Stimulated activated CD4-positive, alpha-beta T cell treated with anti-CD3 and anti-CD28 coated beads, Interleukin-12 subunit alpha, Interleukin-12 subunit beta, amount 100 ng/mL, for 24 hours (primary cell): ENCODE measurements around the gene RLN3.

Experiments used
- DNase-seq, 2 experiments: peaks; one replicate each; pipeline ENCODE4 v3.0.0-alpha.2; 2020; ENCODE audit warnings: low read depth in 2 of 2

Gene RLN3

DNA sequence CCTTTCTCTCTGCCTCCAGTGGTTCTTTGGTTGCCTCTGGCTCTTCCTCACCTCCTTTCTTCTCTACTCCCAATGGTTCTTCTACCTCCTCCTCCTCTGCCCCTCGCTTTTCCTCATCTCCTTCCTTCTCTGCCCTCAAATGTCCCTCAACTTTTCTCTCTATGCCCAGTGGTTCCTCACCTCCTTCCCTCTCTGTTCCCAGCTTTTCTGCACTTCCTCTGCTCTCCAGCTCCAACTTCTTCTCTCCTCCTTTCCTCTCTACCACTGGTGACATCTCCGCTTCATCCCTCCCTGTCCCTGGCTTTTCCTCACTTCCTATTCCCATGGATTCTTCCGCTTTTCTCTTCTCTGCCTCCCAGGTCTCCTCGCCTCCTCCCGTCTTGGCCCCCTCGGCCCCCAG is 26.2 kb downstream of the RLN3 start:
- no peak for DNase-seq

DNA sequence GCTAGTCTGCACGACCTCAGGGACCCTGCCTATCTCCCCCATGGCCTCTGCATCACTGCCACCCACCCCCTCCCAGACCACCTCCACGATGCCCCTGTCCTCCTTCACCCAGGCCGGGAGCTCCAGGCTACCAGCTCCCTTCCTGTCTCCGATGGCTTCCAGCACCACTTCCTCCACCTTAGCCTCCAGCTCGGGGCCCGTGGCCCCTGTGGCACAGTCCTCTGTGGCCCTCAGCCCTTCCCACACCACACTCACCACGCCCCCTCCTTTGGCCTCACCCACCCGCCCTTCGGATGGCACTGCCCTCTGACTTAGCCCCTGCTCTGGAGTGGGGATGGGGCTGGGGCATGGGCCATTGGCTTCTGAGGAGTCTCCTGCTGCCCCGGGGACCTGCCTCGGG is 26.8 kb downstream of the RLN3 start:
- no peak for DNase-seq

DNA sequence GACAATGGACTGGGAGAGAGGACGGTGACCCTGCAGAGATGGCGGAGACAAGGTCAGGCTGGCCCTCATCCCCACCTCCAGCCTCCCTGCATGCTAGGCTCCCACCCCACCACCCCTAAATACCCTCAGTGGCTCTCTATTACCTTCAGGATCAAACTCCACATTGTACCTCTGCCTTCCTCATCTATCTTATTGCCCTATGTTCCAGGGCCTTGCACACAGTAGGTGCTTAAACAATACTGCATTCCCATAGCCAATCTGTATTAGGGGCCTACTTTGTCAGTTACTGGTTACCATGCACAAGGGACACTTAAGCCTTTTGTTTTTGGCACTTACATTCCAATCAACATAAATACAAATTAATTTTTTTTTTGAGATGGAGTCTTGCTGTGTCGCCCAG is 27.4 kb downstream of the RLN3 start:
- DNase-seq, result no peak

- no peak for DNase-seq
Observed at GRCh38 chr19:14056069-14056666, 28.2 kb downstream of the RLN3 start.

- DNase-seq, result no peak
Observed at GRCh38 chr19:14056741-14057356, 28.9 kb downstream of the RLN3 start.

- no peak for DNase-seq
Observed at GRCh38 chr19:14058182-14059092, 30.5 kb downstream of the RLN3 start.

DNA sequence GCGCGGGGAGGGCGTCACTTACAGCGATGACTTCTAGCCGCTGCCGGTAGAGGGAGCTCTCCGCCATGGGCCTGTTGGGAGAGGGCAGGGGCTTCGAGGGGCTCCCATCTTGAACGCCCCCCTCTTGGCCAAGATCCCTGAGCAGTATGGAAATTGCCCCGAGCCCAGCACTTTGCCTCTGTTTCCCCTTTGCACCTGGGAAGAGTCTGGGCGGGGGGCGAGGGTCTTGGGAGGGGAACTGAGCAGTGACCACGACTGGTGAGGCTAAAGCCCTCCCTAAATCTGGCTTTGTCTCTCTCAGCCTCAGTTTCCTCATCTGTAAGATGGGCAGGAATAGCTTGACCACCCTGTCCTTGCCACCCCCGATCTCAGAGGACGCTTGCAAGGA is 31.1 kb downstream of the RLN3 start:
- no peak for DNase-seq

- DNase-seq, result no peak
Observed at GRCh38 chr19:14059652-14060155, 31.8 kb downstream of the RLN3 start.

DNA sequence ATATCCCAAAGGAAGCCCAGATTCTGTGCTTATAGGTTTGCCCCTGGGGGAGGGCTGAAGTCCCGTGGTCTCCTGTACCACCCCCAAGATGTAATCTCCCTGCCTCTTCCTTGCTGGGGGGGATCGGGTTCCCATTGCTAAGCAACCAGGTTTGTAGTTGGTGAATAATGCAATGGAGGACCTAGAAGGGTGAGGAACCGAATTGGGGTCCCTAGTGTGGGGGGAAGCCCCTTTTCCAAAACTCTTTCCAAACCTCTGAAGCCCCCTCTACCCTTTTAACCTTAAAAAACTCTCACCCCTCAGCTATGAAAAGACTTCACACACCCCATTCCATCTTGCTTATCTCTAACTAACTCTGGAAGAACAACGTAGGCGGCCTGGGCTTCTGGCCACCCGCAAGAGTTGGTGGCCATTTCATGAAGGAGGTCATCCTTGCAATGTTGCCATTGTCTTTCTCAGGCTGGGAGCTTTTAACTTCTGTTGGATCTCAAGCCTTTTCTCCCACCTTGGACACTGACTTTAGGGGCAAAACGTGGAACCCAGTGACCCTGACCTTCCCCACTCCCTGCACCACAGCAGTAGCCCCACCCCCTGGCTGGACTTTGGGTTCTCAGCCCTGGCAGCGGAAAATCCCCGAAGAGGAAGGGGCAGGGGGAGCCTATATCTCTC is 33.3 kb downstream of the RLN3 start:
- DNase-seq, result no peak

GRCh38 chr19:14061751-14062557 is 34.0 kb downstream of the RLN3 start, which contains the start of gene PALM3:
Gene PALM3 (minus strand): TSS chr19:14062076. CDS start chr19:14061980, 96 bp downstream.
- no peak for DNase-seq

DNA sequence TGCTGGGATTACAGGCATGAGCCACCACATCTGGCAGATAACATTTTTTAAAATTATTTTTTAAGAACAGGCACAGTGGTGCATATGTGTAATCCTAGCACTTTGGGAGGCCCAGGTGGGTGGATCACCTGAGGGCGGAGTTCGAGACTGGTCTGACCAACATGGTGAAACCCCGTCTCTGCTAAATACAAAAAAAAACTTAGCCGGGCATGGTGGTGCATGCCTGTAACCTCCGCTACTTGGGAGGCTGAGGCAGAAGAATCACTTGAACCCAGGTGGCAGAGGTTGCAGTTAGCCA is 34.6 kb downstream of the RLN3 start:
- DNase-seq, result no peak

DNA sequence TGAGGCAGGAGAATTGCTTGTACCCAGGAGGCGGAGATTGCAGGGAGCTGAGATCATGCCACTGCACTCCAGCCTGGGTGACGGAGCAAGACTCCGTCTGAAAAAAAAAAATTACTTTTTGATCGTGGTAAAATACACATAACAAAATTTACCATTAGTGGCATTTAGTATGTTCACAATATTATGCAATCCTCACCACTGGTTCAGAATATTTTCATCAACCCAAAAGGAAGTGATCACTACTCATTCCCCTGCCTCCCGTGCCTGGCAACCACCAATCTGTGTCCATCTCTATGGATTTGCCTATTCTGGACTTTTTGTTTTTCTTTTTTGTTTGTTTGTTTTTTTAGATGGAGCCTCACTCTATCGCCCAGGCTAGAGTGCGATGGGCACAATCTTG is 35.2 kb downstream of the RLN3 start:
- no peak for DNase-seq

DNA sequence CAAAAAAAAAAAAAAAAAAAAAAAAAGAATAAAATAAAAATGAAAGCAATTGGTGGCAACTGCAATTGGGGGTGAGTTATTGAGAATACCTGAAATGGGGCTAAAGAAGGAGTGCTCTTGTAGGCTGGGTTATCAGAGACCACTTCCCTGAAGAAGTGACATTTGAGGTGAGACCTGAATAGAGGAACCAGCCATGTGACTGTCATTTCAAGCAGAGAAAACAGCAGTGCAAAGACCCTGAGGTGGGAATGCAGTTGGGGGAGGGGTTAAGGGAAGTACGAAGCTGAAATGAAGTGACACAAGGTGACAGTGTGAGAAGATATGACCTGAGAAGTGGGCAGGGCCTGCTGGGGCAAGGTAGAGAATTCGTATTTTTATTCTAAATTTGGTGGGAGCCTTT is 38.2 kb downstream of the RLN3 start:
- no peak for DNase-seq

GRCh38 chr19:14070268-14071050 is 42.5 kb downstream of the RLN3 start:
- no peak for DNase-seq

GRCh38 chr19:14072535-14073260 is 44.8 kb downstream of the RLN3 start, which contains the start of gene MISP3:
Gene MISP3 (plus strand): TSS chr19:14072786. CDS start chr19:14073310, 524 bp downstream.
- DNase-seq, result no peak

- peak; percentile 44 to 63 for DNase-seq
Observed at GRCh38 chr19:14073261-14073924, 45.4 kb downstream of the RLN3 start.

- DNase-seq, result peak in 1 of 2 experiments; percentile 39
Observed at GRCh38 chr19:14073925-14074838, 46.2 kb downstream of the RLN3 start.

GRCh38 chr19:14078411-14078810 is 50.5 kb downstream of the RLN3 start:
- no peak for DNase-seq
